HG03097 (cell line): ENCODE measurements around the gene MAPK13.
"Not testable (repeated sequence)": the region's sequence is repeated elsewhere in the genome, so short reads cannot be mapped to it uniquely, and the experiment has no call there.

ENCODE experiments used
- ATAC-seq: cut with Tn5 transposase; IDR thresholded peaks from one replicate; pipeline ENCODE4 v1.9.1; 2021; ENCODE audit not compliant: unreplicated experiment, low FRiP score

MAPK13 gene

DNA sequence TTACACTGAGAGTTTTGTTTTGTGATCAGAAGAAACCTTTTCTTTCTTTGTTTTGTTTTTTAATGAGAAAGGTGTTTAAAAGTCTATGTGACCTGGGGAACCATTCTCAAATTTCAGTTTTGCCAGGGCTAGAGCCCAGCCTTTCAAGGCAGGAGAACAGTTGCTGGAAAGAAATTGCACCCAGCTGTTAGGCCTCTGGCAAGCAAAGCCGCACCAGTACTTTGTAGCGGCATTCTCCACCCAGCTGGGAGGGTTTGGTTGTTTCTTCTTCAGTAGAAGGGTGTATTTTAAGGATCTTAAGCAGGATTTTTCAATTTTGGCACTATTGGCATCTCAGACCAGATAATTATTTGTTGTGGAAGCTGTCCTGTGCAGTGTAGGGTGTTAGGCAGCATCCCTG is 16.6 kb upstream of the MAPK13 start:
- no peak for ATAC-seq

DNA sequence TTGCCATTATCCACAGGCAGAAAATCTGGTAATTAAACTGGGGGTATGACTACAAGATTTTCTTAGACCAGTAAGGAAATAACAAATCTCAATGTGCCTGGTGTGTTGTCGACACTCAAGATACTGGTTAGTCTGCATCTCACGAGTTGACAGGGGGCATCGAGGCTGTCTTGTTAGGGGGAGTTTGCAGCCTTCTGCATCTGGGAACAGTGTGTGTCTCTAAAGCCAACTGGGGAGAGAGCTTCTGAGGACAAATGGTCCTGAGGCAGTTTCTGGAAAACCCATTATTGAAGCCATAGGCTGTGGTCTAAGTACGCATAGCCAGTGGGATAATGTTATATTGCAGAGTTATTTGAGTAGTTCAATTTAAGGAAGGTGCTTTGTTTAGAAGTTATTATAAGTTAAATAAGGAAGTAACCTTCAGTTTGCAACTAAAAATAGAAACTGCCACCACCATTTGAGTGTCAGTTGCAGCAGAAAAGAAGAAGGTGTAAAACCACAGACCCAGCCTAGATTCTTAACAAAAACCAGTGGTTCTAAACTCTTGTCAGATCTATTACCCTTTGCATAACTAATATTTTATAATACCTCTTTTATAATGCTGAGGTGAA is 15.4 kb upstream of the MAPK13 start:
- ATAC-seq = no peak

DNA sequence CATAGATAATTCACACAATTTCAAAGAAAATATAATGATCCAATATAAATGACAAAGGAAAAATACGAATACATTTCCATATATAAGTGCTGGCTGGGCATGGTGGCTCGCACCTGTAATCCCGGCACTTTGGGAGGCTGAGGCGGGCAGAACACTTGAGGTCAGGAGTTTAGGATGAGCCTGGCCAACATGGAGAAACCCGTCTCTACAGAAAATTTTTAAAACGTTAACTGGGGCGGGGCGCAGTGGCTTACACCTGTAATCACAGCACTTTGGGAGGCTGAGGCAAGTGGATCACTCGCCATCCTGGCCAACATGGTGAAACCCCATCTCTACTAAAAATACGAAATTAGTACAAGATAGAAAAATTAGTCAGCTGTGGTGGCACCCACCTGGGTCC is 14.9 kb upstream of the MAPK13 start:
- ATAC-seq = no peak

GRCh38 chr6:36116066-36116864 is 14.0 kb upstream of the MAPK13 start:
- no peak for ATAC-seq

GRCh38 chr6:36116943-36117342 is 13.4 kb upstream of the MAPK13 start:
- no peak for ATAC-seq

DNA sequence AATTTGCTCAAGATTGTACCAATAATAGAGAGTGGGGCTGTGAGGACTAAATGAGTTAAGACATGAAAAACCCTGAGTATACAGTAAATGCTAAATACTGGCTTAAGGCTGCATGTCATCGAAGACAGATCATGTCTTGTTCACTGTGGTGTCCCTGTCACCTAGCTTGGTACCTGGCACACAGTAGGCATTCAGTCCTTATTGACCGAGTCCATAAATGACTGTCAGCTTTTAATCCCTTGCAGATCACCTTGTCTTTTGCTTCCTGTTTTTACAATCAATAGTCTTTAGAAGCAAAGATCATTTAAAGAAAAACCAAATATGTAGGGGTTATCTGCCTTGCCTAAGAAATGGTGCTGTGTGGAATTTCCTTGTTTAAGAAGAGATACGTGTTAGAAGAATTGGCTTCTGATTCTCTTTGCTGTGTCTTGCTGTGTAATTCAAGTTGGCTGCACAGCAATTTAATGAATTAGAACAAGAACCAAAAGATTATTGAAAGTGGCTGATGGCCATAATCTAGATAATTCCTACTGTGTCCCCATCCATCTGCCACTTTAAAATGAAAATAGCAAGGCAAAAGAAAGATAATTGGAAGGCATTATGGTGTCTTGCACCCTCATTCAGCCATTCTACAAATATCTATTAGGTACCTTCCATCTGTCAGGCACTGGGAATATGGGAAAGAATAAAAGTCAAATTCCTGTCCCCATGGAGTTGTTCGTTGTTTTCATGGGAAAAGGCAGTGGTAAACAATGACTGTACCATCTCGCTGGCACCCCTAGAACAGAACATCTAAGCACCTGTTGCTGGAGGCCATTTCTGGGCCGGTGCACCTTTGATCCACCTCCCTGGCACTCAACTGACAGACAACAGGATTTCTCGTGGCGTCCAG is 12.4 kb upstream of the MAPK13 start:
- no peak for ATAC-seq

DNA sequence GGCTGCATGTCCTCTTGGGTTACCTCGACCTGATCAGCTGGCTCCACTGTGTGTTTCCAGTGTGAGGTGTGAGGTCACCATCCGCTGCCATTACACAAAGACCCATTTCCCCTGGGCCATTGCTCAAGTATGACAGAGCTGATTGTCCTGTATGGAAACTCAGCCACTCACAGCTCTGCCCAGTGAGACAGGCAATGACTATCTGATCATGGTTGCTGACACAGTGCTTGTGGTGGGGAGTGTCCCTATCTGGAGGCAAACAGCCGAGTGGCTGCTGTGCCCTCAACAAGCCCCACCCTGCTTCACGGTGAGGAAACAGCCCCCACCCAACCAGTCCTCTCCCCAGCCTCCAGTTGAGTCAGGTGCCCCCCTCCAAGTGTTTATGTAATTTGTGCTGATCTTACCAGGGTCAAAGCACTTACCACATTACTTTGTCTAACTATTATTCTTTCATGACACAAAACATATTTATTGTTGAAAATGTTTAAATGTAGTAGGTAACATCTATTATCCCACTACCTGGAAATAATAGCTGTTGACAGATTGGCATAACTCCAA is 11.7 kb upstream of the MAPK13 start:
- ATAC-seq = no peak

GRCh38 chr6:36119209-36119608 is 11.1 kb upstream of the MAPK13 start:
- ATAC-seq = no peak

GRCh38 chr6:36120018-36120417 is 10.3 kb upstream of the MAPK13 start:
- no peak for ATAC-seq

- no peak for ATAC-seq
Measured at GRCh38 chr6:36120539-36120938, 9.8 kb upstream of the MAPK13 start.

- ATAC-seq = no peak
Measured at GRCh38 chr6:36120979-36121786, 9.1 kb upstream of the MAPK13 start.

- no peak for ATAC-seq
Measured at GRCh38 chr6:36121787-36122494, 8.4 kb upstream of the MAPK13 start.

DNA sequence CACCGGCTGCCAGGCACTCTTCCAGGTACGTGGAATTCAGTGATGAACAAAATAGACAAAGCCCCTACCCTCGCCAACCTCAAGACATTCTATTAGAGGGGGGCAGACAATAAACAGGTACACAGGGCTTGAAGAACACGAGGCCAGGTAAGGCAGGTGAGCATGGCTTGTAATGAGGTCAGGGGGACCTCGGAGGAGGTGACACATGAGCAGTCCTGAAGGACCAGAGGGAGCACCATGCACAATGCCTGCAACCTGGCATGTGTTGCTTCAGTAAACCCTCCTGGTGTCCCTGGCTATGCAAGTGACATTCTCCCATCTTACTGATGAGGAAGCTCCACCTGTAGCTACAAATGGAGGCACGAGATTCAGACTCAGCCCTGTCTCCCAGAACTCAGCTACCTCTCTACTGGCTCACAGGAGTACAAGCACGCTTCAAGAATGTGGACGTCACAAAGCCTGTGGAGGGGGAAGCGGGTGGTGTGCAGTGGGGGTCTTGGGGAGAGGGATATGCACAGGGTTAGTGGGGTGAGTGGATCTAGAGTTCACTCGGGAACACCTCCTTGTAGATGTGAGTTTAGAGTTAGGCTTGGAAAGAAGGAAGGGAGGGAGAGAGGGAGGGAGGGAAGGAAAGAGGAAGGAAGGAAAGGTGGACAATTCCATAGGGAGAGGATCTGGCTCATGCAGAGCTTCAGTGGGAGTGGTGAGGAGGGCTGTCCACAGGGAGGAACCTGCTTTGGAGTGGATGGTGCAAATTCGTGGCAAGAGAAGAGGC is 7.6 kb upstream of the MAPK13 start:
- ATAC-seq = no peak

- ATAC-seq = no peak
Measured at GRCh38 chr6:36123270-36124139, 6.8 kb upstream of the MAPK13 start.

DNA sequence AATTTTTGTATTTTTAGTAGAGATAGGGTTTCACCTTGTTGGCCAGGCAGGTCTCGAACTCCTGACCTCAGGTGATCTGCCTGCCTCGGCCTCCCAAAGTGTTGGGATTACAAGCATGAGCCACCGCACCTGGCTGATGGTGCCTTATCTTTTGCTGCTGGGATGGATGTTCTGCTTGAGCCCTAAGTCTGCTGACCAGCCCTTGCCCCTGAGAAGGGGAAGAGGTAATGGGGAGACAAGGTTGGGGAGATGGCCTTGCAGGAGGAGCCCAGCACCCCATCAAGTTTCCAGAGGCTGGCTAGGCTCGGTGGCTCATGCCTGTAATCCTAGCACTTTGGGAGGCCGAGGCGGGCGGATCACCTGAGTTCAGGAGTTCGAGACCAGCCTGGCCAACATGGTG is 6.0 kb upstream of the MAPK13 start:
- not testable (repeated sequence) for ATAC-seq

DNA sequence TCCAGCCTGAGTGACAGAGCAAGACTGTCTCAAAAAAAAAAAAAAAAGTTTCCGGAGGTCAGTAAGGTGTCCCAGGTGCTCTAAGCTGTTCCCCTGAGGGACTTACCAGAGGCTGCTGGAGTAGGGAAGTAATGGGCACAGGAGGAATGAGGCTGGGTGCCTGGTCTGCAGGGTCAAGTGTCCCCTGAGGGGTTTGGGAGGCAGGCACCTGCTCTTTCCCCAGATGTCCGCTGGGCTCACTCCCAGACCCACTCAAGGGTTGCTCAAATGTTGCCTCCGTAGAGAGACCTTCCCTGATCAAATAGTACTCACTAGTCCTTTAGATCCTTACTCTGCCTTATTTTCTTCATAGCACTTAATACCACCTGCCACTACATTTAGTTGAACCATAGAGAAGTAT is 5.4 kb upstream of the MAPK13 start:
- no peak for ATAC-seq

DNA sequence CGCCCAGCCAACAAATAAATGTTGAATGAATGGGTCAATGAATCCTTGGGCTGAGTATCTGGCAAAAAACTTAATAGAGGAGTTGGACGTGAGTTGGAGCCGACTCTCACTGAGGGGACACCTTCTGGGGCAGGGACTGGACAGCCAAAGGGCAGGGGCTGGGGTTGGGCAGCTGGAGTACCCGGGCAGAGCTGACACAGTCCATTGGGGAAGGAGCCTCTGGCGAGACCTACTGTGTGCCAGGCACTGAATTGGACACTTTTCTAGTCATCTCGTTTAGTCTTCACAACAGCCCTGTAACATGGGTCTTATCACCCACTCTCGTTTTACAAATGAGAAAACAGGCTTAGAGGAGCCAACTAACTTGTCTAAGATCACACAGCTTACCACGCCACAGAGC is 4.7 kb upstream of the MAPK13 start:
- no peak for ATAC-seq

DNA sequence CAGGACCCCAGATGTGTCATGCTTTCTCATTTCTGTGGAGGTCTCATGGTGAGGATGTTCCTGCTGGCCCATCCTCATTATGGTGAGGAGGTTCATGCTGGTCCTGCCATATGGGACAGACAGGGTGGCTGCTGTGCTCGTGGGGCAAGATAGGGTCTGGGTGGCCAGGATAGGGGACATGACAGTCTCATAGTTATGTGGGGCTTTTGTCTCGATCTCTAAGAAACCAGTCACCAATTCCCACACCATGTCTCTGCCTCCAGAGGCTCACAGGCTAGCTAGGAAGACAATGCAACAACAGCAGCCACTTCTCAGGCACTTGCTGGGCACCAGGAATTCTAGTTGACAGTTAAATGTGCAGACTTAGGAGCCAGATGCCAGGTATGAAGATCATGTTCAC is 4.2 kb upstream of the MAPK13 start:
- ATAC-seq = no peak
